HG02588 (cell line): ENCODE measurements around the gene SMCO4.

Experiments
- ATAC-seq: cut with Tn5 transposase; IDR thresholded peaks from one replicate; pipeline ENCODE4 v1.9.1; 2021; ENCODE audit warnings: mild to moderate bottlenecking, moderate library complexity; ENCODE audit not compliant: unreplicated experiment

The SMCO4 gene

GRCh38 chr11:93529707-93530467 is 13.3 kb downstream of the SMCO4 start:
- peak; percentile 39 for ATAC-seq

GRCh38 chr11:93528757-93529645 is 14.2 kb downstream of the SMCO4 start:
- no peak for ATAC-seq

- no peak for ATAC-seq
Observed at GRCh38 chr11:93528252-93528651, 14.9 kb downstream of the SMCO4 start.

DNA sequence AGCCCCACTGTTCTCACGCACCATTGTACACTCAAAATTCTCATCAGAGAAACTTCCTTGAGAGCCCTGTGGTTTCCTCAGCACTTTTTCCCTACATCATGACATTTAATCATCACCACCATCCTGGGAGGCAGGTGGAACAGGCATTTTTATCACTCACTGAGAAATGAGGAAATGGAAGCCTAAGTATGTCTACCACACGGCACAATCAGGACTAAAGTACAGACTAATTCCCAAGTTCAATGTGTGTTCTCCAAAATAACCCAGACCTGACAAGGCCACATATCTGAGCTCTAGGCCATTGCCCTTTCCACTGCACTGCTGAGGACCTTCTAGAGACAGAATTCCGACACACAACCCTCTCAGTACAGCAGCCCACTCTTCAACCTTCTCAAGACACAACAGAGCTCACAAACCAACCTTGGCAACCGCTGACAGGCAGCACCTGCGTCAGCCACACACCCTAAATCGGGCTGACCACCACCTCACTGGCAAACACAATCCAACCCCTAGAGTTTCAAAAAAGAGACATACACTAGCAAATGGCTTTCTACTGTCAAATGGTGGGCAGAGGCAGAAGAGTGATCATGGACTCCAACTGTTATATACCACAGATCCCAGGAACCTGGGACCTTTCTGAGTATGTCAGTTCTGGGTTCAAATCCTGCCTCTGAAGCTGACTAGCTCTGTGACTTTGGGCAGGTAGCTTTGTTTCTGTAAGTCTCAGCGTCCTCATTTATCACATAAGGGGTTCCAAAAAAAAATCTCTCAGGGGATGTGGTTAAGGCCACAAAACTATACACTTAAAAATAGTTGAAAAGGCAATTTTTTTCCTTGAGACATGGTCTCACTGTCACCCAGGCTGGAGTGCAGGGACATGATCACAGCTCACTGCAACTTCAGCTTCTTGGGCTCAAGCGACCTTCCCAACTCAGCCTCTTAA is 16.3 kb downstream of the SMCO4 start:
- peak; percentile 26 for ATAC-seq

DNA sequence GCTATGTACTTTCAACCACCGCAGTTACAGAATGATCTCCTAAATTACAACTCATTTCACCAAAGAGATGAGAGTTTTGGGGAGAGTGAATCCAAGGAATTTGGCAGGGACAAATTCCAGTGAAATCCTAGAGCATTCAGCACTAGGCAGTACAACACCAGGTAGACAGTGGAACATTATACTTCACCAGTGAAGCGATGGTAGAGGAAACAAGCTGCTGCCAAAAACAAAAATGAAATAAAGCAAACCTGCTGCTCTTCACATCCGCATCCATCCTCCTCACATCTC is 16.9 kb downstream of the SMCO4 start:
- no peak for ATAC-seq

DNA sequence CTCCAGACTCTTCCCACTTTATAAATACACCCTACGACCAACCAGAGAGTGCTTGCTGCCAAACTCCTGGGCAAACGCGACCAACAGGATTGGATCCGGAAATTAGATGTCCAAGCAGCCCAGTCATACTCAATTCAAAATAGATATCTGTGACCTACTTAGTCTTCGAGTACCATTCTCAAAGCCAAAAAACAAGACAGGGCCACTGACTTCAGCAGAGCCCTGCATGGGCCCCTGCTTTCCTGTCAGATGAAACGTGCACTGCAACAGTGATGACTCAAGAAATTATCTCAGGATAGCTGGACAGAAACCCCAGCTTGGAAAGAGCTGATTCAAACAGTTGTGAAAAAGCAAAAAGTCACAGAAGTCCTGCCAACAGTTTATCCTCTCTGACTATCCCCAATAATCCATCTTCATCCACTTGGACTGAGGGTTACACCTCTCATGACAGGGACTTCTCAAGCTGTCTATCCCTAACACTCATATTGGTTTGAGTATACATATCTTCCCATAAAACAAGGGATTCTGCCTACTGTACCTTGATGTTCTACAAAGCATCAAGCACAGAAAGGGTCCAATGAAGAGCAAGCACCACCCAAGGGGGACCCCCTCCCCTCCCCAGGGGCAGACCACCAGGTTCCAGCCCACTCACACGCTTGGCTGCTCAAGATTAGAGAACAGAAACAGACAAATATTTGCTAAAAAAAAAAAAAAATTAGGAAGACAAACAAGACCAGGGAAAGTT is 17.4 kb downstream of the SMCO4 start:
- ATAC-seq: no peak

DNA sequence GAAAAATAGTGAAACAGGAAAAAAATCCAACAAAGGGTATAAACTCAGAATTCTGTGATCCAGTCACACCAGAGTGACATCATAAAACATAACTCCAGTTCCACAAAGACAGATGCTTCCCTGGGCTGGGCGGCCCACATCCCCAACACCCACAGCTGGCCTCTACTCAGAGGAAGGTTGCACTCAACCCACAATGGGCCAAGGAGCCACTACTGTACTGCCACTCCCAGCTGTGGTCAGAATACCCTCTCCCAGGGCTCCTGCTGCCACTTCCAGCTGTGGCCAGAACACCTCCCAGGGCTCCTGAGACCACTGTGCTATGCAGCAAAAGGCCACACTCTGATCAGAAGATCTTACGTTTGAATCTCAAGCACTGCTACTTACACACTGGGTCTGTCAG is 18.3 kb downstream of the SMCO4 start:
- ATAC-seq: no peak

GRCh38 chr11:93524173-93524536 is 19.0 kb downstream of the SMCO4 start:
- ATAC-seq: peak; percentile 43

- no peak for ATAC-seq
Observed at GRCh38 chr11:93520726-93521509, 22.3 kb downstream of the SMCO4 start.

GRCh38 chr11:93519179-93519578 is 24.0 kb downstream of the SMCO4 start:
- ATAC-seq: no peak

GRCh38 chr11:93518081-93518480 is 25.1 kb downstream of the SMCO4 start:
- no peak for ATAC-seq

DNA sequence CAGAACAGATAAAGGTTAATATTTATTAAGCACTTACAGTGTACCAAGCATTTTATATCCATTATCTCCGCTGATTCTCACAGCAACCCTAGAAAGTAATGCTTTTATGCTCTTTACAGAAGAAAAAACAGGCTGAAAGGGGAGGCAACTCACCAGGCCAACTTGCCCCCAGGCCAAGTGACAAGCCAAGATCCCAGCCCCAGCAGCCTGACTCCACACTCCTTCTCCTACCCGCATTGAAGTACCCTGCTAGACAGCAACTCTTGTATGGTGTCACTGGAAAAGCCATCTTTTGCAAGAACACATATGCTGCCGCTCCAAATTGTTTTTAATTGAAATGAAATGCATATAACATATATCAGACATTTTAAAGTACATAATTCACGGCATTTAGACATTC is 25.6 kb downstream of the SMCO4 start:
- no peak for ATAC-seq

DNA sequence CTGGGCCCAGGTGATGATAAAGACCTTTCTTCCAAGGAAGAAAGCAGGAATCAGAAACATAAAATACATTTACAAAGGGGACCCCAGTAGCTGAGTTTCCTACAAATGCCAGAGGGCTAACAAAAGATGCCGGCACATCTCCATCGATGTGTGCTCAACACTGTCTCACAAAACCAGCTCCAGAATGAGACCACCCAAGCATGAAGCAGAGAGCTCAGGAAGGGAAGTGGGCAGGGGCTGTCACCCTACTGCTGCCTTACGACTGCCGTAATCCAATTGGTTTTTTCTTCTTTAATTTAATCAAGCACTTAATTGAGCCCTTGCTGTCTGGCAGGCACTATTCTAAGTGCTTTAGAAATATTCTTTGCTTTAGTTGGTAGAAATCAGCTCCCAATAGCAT is 26.1 kb downstream of the SMCO4 start:
- ATAC-seq: no peak

DNA sequence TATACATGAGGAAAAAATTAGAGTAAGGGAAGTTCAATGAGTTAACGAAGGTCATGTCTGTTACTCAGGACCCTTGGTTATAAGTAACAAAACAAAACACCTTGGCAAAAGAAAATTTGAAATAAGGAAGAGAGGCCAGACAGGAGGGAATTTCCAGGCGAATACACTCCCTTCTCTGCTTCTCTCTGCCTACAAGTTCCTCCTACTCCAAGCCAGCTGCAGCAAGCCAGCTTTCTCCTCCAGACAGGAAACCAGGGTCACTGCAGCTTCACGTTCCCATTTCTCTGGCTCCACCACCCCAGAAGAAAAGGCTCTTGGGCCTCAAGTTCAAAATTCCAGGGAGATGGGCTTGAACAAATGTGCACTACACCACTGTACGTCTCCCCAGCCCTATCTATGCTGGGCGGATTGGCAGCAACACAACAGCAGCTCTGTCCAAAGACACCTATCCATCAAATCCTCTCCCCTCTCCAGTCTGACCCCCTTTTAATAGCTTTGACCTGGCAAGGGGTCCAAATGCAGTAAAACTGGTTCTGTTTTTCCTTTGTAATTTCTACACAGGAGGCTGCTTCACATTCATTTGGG is 27.7 kb downstream of the SMCO4 start:
- no peak for ATAC-seq

DNA sequence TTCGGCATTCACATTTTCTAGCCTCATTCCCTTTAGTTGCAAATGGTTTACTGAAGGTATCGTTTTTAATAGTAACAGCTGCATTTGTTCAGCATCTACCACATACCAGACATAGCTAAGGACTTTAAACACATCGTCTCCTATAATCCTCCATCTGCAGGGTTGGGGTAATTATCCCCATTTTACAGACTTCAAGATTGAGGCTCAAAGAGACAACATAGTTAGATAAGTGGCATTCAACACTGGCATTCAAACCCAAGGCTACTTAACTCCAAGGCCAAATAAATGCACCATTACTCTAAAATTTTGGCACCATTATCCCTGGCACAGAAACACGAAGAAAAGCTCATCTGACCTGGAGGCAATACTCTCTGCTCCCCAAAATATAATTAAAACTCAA is 28.5 kb downstream of the SMCO4 start:
- no peak for ATAC-seq

DNA sequence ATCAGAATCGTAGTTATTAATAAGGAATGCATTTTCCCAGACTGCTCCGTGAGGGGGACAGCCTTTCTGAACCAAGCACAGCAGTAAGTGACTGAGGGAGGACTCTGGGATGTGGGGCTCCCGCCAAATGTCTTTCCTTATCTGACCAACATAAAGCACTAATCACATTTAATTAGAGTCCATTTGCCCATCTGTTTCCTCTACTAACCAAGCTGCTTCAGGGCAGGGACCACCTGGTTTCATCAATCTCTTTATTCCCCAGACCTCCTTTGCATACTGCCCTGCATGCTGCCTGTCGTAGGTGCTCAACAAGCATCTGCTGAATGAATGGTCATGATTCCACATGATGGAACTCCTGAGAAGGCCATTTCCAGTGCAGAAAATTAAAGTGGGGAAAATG is 29.4 kb downstream of the SMCO4 start:
- no peak for ATAC-seq

DNA sequence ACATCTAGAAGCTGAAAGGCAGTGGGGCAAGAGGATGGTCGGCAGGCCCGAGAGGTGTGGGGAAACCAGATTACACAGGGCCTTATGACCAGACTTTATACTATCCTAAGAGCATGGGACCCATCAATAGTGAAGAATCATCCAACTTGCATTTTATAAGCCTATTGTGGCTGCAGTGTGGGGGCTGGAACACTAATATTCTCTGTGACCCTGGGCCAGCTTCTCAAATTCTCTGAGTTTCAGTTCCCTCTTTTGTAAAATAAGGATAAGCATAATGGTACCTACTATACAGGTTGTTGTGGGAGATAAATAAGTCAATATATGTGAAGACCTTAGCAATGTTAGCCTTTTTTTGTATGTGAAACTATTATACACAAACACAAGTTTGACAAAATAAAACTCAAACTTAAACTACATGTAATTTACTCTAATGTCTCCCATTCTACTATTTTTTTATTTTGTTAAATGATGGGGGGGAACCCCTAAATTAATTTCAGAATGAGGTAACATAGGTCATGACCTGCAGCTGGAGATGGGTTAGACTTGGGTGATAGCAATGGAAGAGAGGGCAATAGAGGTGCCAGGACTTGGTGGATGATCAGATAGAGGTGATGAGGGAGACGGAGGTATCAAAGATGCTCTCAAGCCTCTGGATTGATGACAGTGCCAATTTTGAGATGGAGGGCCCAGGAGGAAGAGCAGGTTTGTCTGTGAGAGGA is 30.1 kb downstream of the SMCO4 start:
- ATAC-seq: peak; percentile 62

- peak; percentile 81 for ATAC-seq
Observed at GRCh38 chr11:93512073-93512475, 31.1 kb downstream of the SMCO4 start.
